CD14-positive monocyte (primary cell): ENCODE measurements around the gene ABHD3. TPM values are rescaled to one million over a fixed set of nuclear protein-coding genes. Genes with fewer than 3 reads are reported as not detected.

Experiments
- DNase-seq, 3 donors: peaks; one replicate each; pipeline ENCODE4 v3.0.0-alpha.2; 2011 to 2022
- H2AFZ ChIP-seq: 2 replicates; pipeline ENCODE4 v1.6.0; 2012; ENCODE audit warnings: mild to moderate bottlenecking, low read depth, low read length, inconsistent platforms; ENCODE audit not compliant: insufficient read depth, poor library complexity, severe bottlenecking
- H3K27ac ChIP-seq, 2 donors: 1 replicate in 1 of 2; 2 replicates in 1 of 2; pipeline ENCODE4 v1.5.1; 2012 to 2013; ENCODE audit warnings: low read length in 2 of 2, control low read depth in 1 of 2, inconsistent platforms in 1 of 2, low read depth in 1 of 2, mild to moderate bottlenecking in 1 of 2
- H3K27me3 ChIP-seq, 2 donors: one replicate each; pipeline versions ENCODE4 v1.6.0 to v1.6.1; 2011 to 2013; ENCODE audit warnings: low read length in 2 of 2; ENCODE audit not compliant: control insufficient read depth in 2 of 2, insufficient read depth in 2 of 2
- H3K36me3 ChIP-seq, 2 donors: replicated peaks in 1 of 2; 1 replicate in 1 of 2; 2 replicates in 1 of 2; pipeline versions ENCODE4 v1.5.1 to v1.6.1; 2012 to 2013; ENCODE audit warnings: low read length in 2 of 2, control low read depth in 1 of 2, inconsistent platforms in 1 of 2, mild to moderate bottlenecking in 1 of 2; ENCODE audit not compliant: insufficient read depth in 2 of 2, control insufficient read depth in 1 of 2
- H3K4me1 ChIP-seq, 2 donors: 1 replicate in 1 of 2; 2 replicates in 1 of 2; pipeline versions ENCODE4 v1.5.1 to v1.6.1; 2012 to 2013; ENCODE audit warnings: low read length in 2 of 2, control low read depth in 1 of 2, inconsistent platforms in 1 of 2, mild to moderate bottlenecking in 1 of 2, moderate library complexity in 1 of 2; ENCODE audit not compliant: insufficient read depth in 2 of 2, control insufficient read depth in 1 of 2
- H3K4me2 ChIP-seq: replicated peaks from 2 replicates; pipeline ENCODE3; 2012; ENCODE audit warnings: low read length, moderate library complexity, mild to moderate bottlenecking; ENCODE audit not compliant: poor library complexity, severe bottlenecking; ENCODE audit errors: extremely low read depth
- H3K4me3 ChIP-seq, 3 experiments: fragments of 200-600 bp in 1 of 3; sonication (generic) in 1 of 3; replicated peaks in 1 of 3; 1 replicate in 2 of 3; 2 replicates in 1 of 3; pipeline ENCODE4 v1.5.1; 2011 to 2013; ENCODE audit warnings: low read length in 3 of 3, mild to moderate bottlenecking in 3 of 3, control low read depth in 2 of 3, low read depth in 2 of 3, inconsistent platforms in 1 of 3, moderate library complexity in 1 of 3
- H3K79me2 ChIP-seq: 2 replicates; pipeline ENCODE4 v1.6.0; 2012; ENCODE audit warnings: mild to moderate bottlenecking, control low read depth, inconsistent platforms, low read length, moderate library complexity; ENCODE audit not compliant: insufficient read depth
- H3K9ac ChIP-seq: 2 replicates; pipeline ENCODE4 v1.6.0; 2017; ENCODE audit warnings: low read length, mild to moderate bottlenecking; ENCODE audit not compliant: insufficient read depth, poor library complexity, severe bottlenecking
- H3K9me3 ChIP-seq, 2 donors: replicated peaks in 1 of 2; 1 replicate in 1 of 2; 2 replicates in 1 of 2; pipeline versions ENCODE4 v1.5.1 to v1.6.1; 2012 to 2013; ENCODE audit warnings: low read length in 2 of 2, control low read depth in 1 of 2; ENCODE audit not compliant: control insufficient read depth in 1 of 2, insufficient read depth in 1 of 2
- H4K20me1 ChIP-seq: 2 replicates; pipeline ENCODE4 v1.6.0; 2012; ENCODE audit warnings: mild to moderate bottlenecking, low read length, control low read depth, moderate library complexity; ENCODE audit not compliant: insufficient read depth
- H3K27ac Mint-ChIP-seq, 7 donors: one replicate each; pipeline ENCODE4 v1.8.0; 2020; ENCODE audit warnings: mild to moderate bottlenecking in 7 of 7, mixed read lengths in 7 of 7, moderate library complexity in 6 of 7, inconsistent platforms in 2 of 7
- H3K27me3 Mint-ChIP-seq, 3 donors: one replicate each; pipeline ENCODE4 v1.8.0; 2021 to 2022; ENCODE audit warnings: low read depth in 3 of 3, mild to moderate bottlenecking in 3 of 3, mixed read lengths in 3 of 3, moderate library complexity in 3 of 3, inconsistent platforms in 1 of 3
- H3K36me3 Mint-ChIP-seq, 2 donors: one replicate each; pipeline ENCODE4 v1.8.0; 2020; ENCODE audit warnings: mixed read lengths in 2 of 2, inconsistent platforms in 1 of 2, mild to moderate bottlenecking in 1 of 2
- H3K4me1 Mint-ChIP-seq: one replicate; pipeline ENCODE4 v1.8.0; 2020; ENCODE audit warnings: mild to moderate bottlenecking, mixed read lengths
- H3K4me3 Mint-ChIP-seq, 2 donors: one replicate each; pipeline ENCODE4 v1.8.0; 2020; ENCODE audit warnings: mild to moderate bottlenecking in 2 of 2, mixed read lengths in 2 of 2, moderate library complexity in 1 of 2
- H3K9me3 Mint-ChIP-seq, 7 donors: one replicate each; pipeline ENCODE4 v1.8.0; 2020 to 2022; ENCODE audit warnings: mixed read lengths in 7 of 7, mild to moderate bottlenecking in 6 of 7, moderate library complexity in 6 of 7, inconsistent platforms in 2 of 7
- WGBS: methylation state at CpG from one replicate; pipeline ENCODE4 v1.1.5; 2013; ENCODE audit warnings: missing lambda C conversion rate; ENCODE audit not compliant: insufficient coverage; 5-methylcytosine and 5-hydroxymethylcytosine counted together
- intact Hi-C, 2 donors: fragments of 100-400 bp; cut with micrococcal nuclease; formaldehyde crosslinking; loops; one replicate each; pipeline versions ENCODE4 v1.15.0 to v1.15.1; 2023
- polyA plus RNA-seq, 3 donors: library from polyadenylated mRNA; depleted of rRNA in 1 of 3; unstranded in 2 of 3; stranded (reverse) in 1 of 3; fragments of 300-500 nt in 2 of 3; fragments of >200 nt in 1 of 3; fragmentation: Illumina TruSeq in 2 of 3; gene quantifications; 1 replicate in 2 of 3; 2 replicates in 1 of 3; pipeline ENCODE4 v1.2.3, GENCODE V29; 2012 to 2021
- TF ChIP-seq, protein P1 (sequence below): fragments of 200-600 bp; IDR thresholded peaks from one replicate; pipeline ENCODE4 v1.8.0; 2022; ENCODE audit warnings: antibody characterized with exemption, mild to moderate bottlenecking

ABHD3 gene
- polyA plus RNA-seq, 3 donors: 24.6 to 63.6 (median 42.0) TPM

DNA sequence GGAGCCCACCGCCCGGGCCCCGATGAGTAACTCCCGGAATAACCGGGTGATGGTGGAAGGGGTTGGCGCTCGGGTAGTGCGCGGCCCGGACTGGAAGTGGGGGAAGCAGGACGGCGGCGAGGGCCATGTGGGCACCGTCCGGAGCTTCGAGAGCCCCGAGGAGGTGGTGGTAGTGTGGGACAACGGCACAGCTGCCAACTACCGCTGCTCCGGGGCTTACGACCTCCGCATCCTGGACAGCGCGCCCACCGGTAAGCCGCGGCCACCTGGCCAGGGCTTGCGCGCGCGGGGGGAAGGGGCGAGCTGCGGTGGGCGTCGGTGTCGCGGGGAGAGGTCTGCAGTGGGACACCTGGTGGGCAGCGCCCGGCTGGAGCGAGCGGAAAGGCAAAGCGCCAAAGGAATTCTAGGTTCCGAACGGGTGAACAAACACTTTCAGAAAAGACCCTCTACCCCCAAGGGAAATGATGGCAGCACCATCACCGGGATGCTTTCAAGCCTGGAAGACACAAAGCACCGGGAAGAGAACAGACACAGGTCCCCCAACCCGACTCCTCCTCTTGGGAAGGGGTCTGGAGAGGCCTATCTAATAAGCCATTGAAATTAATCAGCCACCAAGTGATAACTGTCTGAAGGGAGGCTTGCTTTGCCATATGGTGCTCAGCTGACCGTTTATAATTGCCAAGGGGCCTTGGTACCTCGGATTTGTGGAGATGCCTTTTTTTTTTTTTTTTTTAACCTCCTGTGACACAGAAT is 37.2 kb upstream of the ABHD3 start:
- H3K9me3 ChIP-seq: no peaks in the 10 kb centered on the region
- peak overlapping the region; percentile 98 for H3K4me2 ChIP-seq
- no peaks in the 10 kb centered on the region for H3K36me3 ChIP-seq
- Mint-ChIP-seq H3K4me1 (peaks cover 32% of the 10 kb centered on the region), H3K4me3 (peak overlapping the region; percentile 85 to 89), H3K36me3 (peaks cover 2% of the 10 kb centered on the region in 2 donors), H3K27me3 (no peaks in the 10 kb centered on the region), H3K9me3 (peaks cover 2 to 6% (median 5%) of the 10 kb centered on the region in 7 donors), H3K27ac (peak overlapping the region in 6 of 7 donors; percentile 6 to 76 (median 54))
- peaks cover 12% of the 10 kb centered on the region for H4K20me1 ChIP-seq
- peaks cover 16 to 32% of the 10 kb centered on the region in 2 donors for H3K4me1 ChIP-seq
- peak; percentile 13 to 38 (median 16) for DNase-seq
- 0% methylated on average over 44 of the region's 49 CpGs for whole genome bisulfite sequencing
- peak overlapping the region; percentile 96 for H2AFZ ChIP-seq
- no peaks in the 10 kb centered on the region for H3K27me3 ChIP-seq
- peak overlapping the region; percentile 97 for H3K9ac ChIP-seq
- H3K79me2 ChIP-seq: peaks cover 56% of the 10 kb centered on the region
- TF ChIP-seq, protein P1, sequence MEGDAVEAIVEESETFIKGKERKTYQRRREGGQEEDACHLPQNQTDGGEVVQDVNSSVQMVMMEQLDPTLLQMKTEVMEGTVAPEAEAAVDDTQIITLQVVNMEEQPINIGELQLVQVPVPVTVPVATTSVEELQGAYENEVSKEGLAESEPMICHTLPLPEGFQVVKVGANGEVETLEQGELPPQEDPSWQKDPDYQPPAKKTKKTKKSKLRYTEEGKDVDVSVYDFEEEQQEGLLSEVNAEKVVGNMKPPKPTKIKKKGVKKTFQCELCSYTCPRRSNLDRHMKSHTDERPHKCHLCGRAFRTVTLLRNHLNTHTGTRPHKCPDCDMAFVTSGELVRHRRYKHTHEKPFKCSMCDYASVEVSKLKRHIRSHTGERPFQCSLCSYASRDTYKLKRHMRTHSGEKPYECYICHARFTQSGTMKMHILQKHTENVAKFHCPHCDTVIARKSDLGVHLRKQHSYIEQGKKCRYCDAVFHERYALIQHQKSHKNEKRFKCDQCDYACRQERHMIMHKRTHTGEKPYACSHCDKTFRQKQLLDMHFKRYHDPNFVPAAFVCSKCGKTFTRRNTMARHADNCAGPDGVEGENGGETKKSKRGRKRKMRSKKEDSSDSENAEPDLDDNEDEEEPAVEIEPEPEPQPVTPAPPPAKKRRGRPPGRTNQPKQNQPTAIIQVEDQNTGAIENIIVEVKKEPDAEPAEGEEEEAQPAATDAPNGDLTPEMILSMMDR: no peak
- peak overlapping the region; percentile 66 to 92 (median 89) for H3K4me3 ChIP-seq
- intact Hi-C loops: loop anchor here (2.0 to 5.0 kb wide), 4 partner anchors 37 to 139 kb away; partner anchors contain the start of genes ABHD3 (in 1 of the 2), ESCO1 (in 1 of the 2) and SNRPD1 (in 1 of the 2)
- peak overlapping the region in 1 of 2 donors; percentile 96 for H3K27ac ChIP-seq

DNA sequence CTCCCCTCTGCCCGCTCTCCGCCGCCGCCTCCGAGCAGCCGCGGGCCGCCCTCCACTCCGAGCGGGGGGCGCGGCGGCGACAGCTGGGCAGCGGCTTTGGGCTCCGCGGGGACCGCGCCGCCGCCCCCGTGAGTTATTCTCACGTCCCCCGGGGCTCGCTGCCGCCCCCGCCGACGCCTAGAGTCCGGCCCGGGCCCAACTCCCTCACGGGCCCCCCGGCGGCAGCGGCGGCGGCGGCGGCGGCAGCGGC is 36.7 kb upstream of the ABHD3 start:
- H3K27me3 Mint-ChIP-seq: peaks cover 0 to under 1% (median 0%) of the 10 kb centered on the region in 3 donors
- WGBS: under 1% methylated on average over 30 of the region's 41 CpGs
- DNase-seq: no peak
- H3K79me2 ChIP-seq: peaks cover 51% of the 10 kb centered on the region
- no peak overlapping the region for H3K27ac Mint-ChIP-seq
- no peaks in the 10 kb centered on the region for H3K9me3 ChIP-seq
- peak overlapping the region; percentile 98 for H3K4me2 ChIP-seq
- H3K36me3 ChIP-seq: no peaks in the 10 kb centered on the region
- H3K4me3 ChIP-seq: peak overlapping the region; percentile 87 to 92 (median 89)
- peaks cover 4 to 9% (median 7%) of the 10 kb centered on the region in 7 donors for H3K9me3 Mint-ChIP-seq
- H4K20me1 ChIP-seq: peaks cover 12% of the 10 kb centered on the region
- TF ChIP-seq, protein P1: no peak
- H3K36me3 Mint-ChIP-seq: peaks cover 2 to 5% of the 10 kb centered on the region in 2 donors
- peaks cover 29% of the 10 kb centered on the region for H3K4me1 Mint-ChIP-seq
- peak overlapping the region; percentile 96 for H2AFZ ChIP-seq
- no peaks in the 10 kb centered on the region for H3K27me3 ChIP-seq
- H3K4me1 ChIP-seq: peaks cover 16 to 32% of the 10 kb centered on the region in 2 donors
- intact Hi-C loops: loop anchor here (2.0 to 5.0 kb wide), 4 partner anchors 36 to 139 kb away; partner anchors contain the start of genes ABHD3 (in 1 of the 2), ESCO1 (in 1 of the 2) and SNRPD1 (in 1 of the 2)
- peak overlapping the region in 1 of 2 donors; percentile 96 for H3K27ac ChIP-seq
- H3K4me3 Mint-ChIP-seq: peak overlapping the region in 1 of 2 donors; percentile 85
- H3K9ac ChIP-seq: peak overlapping the region; percentile 97
